Measurements from ENCODE around the gene FXYD2. TPM values are rescaled to one million over a fixed set of nuclear protein-coding genes. Genes with fewer than 3 reads are reported as not detected.

FXYD2 gene
- total and polyA plus RNA-seq, 9 of the 15 experiments (the other 6 are each of a cell fraction or from before 2014, with no cell fraction given) = not detected

GRCh38 chr11:117855186-117855845 is 30.8 kb upstream of the FXYD2 start (continued):
- TF ChIP-seq SRSF7 (optimal IDR thresholded peaks at IDR 0.05; ENCODE audit: low read depth, low read length) (no peak), FUS (optimal IDR thresholded peaks at IDR 0.05; ENCODE audit: low read depth, low read length) (no peak), MBD2 (IDR thresholded peaks at IDR 0.05; ENCODE audit: borderline replicate concordance, low read depth) (no peak), ZC3H4 (CRISPR knock-in tag; IDR thresholded peaks at IDR 0.05; ENCODE audit: borderline replicate concordance) (no peak), FOXK1 (CRISPR knock-in tag; IDR thresholded peaks at IDR 0.05; ENCODE audit: borderline replicate concordance) (no peak)

- H3K27me3 ChIP-seq (ENCODE audit: control insufficient read depth in 2 of 2, insufficient read depth in 2 of 2, low read length in 2 of 2) = peaks cover 11 to 20% of the 10 kb centered on the region in 2 experiments; a peak in 4 of 5 replicates
- no peak overlapping the region for H3K27ac ChIP-seq (ENCODE audit: extremely low read depth, low read depth, low read length)
- ChIA-PET CTCF (ENCODE audit: low intra/inter-chr PET ratio) (no interaction called here), POLR2A (interaction anchor here (0.8 kb wide), 1 partner anchor 9 kb away, joined by 4 read pairs; no protein-coding TSS in a partner anchor)
- H3K9ac ChIP-seq (ENCODE audit: insufficient read depth in 1 of 2, low read depth in 2 of 2, low read length in 2 of 2) = no peak overlapping the region
- ATAC-seq (no peak), DNase-seq (ENCODE audit: extremely low read depth in 1 of 4, low spot score in 3 of 4) (no peak), FAIRE-seq (no peak)
- H3K79me2 ChIP-seq (ENCODE audit: control insufficient read depth, insufficient read depth, low read length) = no peaks in the 10 kb centered on the region
- peaks cover 3% of the 10 kb centered on the region; the same call in 1 of the 2 replicates for H3K9me3 ChIP-seq (replicated peaks; ENCODE audit: control insufficient read depth, insufficient read depth, low read depth, low read length)
- no peaks in the 10 kb centered on the region for H3K9me1 ChIP-seq (ENCODE audit: control insufficient read depth, insufficient read depth, low read length)
- no peak overlapping the region for H3K4me3 ChIP-seq
- in situ Hi-C loops (cut with MboI) (no loop called here), intact Hi-C loops (cut with micrococcal nuclease) (no loop called here)
- no peak overlapping the region for H2AFZ ChIP-seq (ENCODE audit: low read depth, low read length)
- no peak overlapping the region for H3K4me2 ChIP-seq (ENCODE audit: insufficient read depth, low read length)
- WGBS (ENCODE audit: insufficient coverage, low coverage, missing lambda C conversion rate) = 2% methylated on average over 3 of the region's 3 CpGs
- no peaks in the 10 kb centered on the region for H3K36me3 ChIP-seq (ENCODE audit: control insufficient read depth, insufficient read depth, low read length)
- H3K4me1 ChIP-seq (replicated peaks in 1 of 2; ENCODE audit: control insufficient read depth in 2 of 2, insufficient read depth in 2 of 2, low read length in 2 of 2) = no peaks in the 10 kb centered on the region
- no peaks in the 10 kb centered on the region for H4K20me1 ChIP-seq (replicated peaks; ENCODE audit: control insufficient read depth, insufficient read depth, low read length)
- no TSS peak for BruUV-seq (replicated peaks)
- no peak for TF ChIP-seq BRF1 (IDR thresholded peaks at IDR 0.05; ENCODE audit: borderline replicate concordance, extremely low read depth, insufficient read length)
- TF ChIP-seq NRF1 (conservative IDR thresholded peaks at IDR 0.05 in 1 of 2, IDR thresholded peaks at IDR 0.05 in 1 of 2) = no peak
- TF ChIP-seq CBX1 (IDR thresholded peaks at IDR 0.05; ENCODE audit: low read depth) = no peak
- TF ChIP-seq THAP7 (CRISPR knock-in tag; IDR thresholded peaks at IDR 0.05) = no peak
- 0 out of 2 replicates have a peak, but pooled peaks have one; percentile 28 for TF ChIP-seq TEAD2 (tag; IDR thresholded peaks at IDR 0.05)
- peak; percentile 16 to 66; a peak in 2 of 4 replicates for TF ChIP-seq TRIM24 (IDR thresholded peaks at IDR 0.05)
- no peak for TF ChIP-seq ZNF695 (CRISPR knock-in tag; IDR thresholded peaks at IDR 0.05)
- no peak for TF ChIP-seq POLR2B (IDR thresholded peaks at IDR 0.05; ENCODE audit: low read depth, partially characterized antibody)
- TF ChIP-seq, protein P1, sequence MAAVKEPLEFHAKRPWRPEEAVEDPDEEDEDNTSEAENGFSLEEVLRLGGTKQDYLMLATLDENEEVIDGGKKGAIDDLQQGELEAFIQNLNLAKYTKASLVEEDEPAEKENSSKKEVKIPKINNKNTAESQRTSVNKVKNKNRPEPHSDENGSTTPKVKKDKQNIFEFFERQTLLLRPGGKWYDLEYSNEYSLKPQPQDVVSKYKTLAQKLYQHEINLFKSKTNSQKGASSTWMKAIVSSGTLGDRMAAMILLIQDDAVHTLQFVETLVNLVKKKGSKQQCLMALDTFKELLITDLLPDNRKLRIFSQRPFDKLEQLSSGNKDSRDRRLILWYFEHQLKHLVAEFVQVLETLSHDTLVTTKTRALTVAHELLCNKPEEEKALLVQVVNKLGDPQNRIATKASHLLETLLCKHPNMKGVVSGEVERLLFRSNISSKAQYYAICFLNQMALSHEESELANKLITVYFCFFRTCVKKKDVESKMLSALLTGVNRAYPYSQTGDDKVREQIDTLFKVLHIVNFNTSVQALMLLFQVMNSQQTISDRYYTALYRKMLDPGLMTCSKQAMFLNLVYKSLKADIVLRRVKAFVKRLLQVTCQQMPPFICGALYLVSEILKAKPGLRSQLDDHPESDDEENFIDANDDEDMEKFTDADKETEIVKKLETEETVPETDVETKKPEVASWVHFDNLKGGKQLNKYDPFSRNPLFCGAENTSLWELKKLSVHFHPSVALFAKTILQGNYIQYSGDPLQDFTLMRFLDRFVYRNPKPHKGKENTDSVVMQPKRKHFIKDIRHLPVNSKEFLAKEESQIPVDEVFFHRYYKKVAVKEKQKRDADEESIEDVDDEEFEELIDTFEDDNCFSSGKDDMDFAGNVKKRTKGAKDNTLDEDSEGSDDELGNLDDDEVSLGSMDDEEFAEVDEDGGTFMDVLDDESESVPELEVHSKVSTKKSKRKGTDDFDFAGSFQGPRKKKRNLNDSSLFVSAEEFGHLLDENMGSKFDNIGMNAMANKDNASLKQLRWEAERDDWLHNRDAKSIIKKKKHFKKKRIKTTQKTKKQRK (IDR thresholded peaks at IDR 0.05; ENCODE audit: borderline replicate concordance, low read depth, low read length) = no peak
- no peak for TF ChIP-seq NR2C1 (IDR thresholded peaks at IDR 0.05)
- TF ChIP-seq NR2C1 (tag; IDR thresholded peaks at IDR 0.05) = no peak
- no peak for TF ChIP-seq ETV5 (CRISPR knock-in tag; IDR thresholded peaks at IDR 0.05; ENCODE audit: low read depth)
- no peak for TF ChIP-seq TEAD1 (CRISPR knock-in tag; IDR thresholded peaks at IDR 0.05)
These were observed 27.8 kb upstream of the FXYD2 start for GRCh38 chr11:117852309-117852708.
